GM06990 (cell line): ENCODE data around the gene SYCP2.

Experiments used
- DNase-seq: peaks from one replicate; pipeline ENCODE4 v3.0.0-alpha.2; 2011; ENCODE audit not compliant: insufficient read length; ENCODE audit errors: extremely low read depth
- H3K27me3 ChIP-seq: replicated peaks from 2 replicates; pipeline ENCODE4 v1.6.0; 2011; ENCODE audit warnings: low read length; ENCODE audit not compliant: control insufficient read depth, insufficient read depth
- H3K36me3 ChIP-seq: 2 replicates; pipeline ENCODE4 v1.5.1; 2011; ENCODE audit warnings: low read length; ENCODE audit not compliant: control insufficient read depth, insufficient read depth
- H3K4me3 ChIP-seq: replicated peaks from 2 replicates; pipeline ENCODE4 v1.5.1; 2011; ENCODE audit warnings: low read depth, mild to moderate bottlenecking, control low read depth, low read length
- CTCF ChIP-seq: IDR thresholded peaks from 2 replicates; pipeline ENCODE4 v1.5.1; 2011; ENCODE audit warnings: low read length, control low read depth, mild to moderate bottlenecking, inconsistent platforms; ENCODE audit not compliant: insufficient read depth, poor library complexity, severe bottlenecking

SYCP2 gene

GRCh38 chr20:59933296-59933848 lies at the start of gene SYCP2:
Gene SYCP2, minus strand, starts transcription at chr20:59933637. Its CDS starts 11,224 bp downstream, at chr20:59922413.
- Histone ChIP-seq H3K36me3 (no peaks in the 10 kb centered on the region), H3K4me3 (no peak within 1 kb of the TSS; the same call in 1 of the 2 replicates), H3K27me3 (no peaks in the 10 kb centered on the region)
- peak; percentile 47 for DNase-seq
- no peak for TF ChIP-seq CTCF

- no peak for TF ChIP-seq CTCF
- H3K36me3 ChIP-seq: no peaks in the 10 kb centered on the region
- H3K4me3 ChIP-seq: no peak overlapping the region
- no peak for DNase-seq
- no peaks in the 10 kb centered on the region for H3K27me3 ChIP-seq
These were observed 49.6 kb upstream of the SYCP2 start for GRCh38 chr20:59983076-59983475.

- no peaks in the 10 kb centered on the region for H3K27me3 ChIP-seq
- no peak for DNase-seq
- no peaks in the 10 kb centered on the region for H3K36me3 ChIP-seq
- H3K4me3 ChIP-seq: no peak overlapping the region
- TF ChIP-seq CTCF: no peak
These were observed 43.6 kb upstream of the SYCP2 start for GRCh38 chr20:59977086-59977485.

- no peaks in the 10 kb centered on the region for H3K27me3 ChIP-seq
- DNase-seq: no peak
- no peak for TF ChIP-seq CTCF
- H3K4me3 ChIP-seq: no peak overlapping the region
- no peaks in the 10 kb centered on the region for H3K36me3 ChIP-seq
These were observed 42.8 kb upstream of the SYCP2 start for GRCh38 chr20:59976156-59976782.

- Histone ChIP-seq H3K4me3 (no peak overlapping the region), H3K27me3 (no peaks in the 10 kb centered on the region), H3K36me3 (no peaks in the 10 kb centered on the region)
- no peak for TF ChIP-seq CTCF
- DNase-seq: no peak
These were observed 38.8 kb upstream of the SYCP2 start for GRCh38 chr20:59972037-59972801.
